Type B pancreatic cell (in vitro differentiated cells): ENCODE measurements around the gene HCFC1. TPM values are rescaled to one million over a fixed set of nuclear protein-coding genes. Genes with fewer than 3 reads are reported as not detected.

ENCODE experiments used
- DNase-seq: peaks from one replicate; pipeline ENCODE4 v3.0.0; 2021; ENCODE audit warnings: mixed read lengths; ENCODE audit not compliant: unreplicated experiment; ENCODE audit errors: extremely low spot score
- H3K27ac Mint-ChIP-seq: 2 replicates; pipeline ENCODE4 v1.8.0; 2021; ENCODE audit warnings: mild to moderate bottlenecking, mixed read lengths
- H3K27me3 Mint-ChIP-seq: 2 replicates; pipeline ENCODE4 v1.8.0; 2021; ENCODE audit warnings: mixed read lengths
- H3K36me3 Mint-ChIP-seq: 2 replicates; pipeline ENCODE4 v1.8.0; 2021; ENCODE audit warnings: mixed read lengths
- H3K4me1 Mint-ChIP-seq: one replicate; pipeline ENCODE4 v1.8.0; 2021; ENCODE audit warnings: mixed read lengths; ENCODE audit not compliant: unreplicated experiment
- H3K4me3 Mint-ChIP-seq: 2 replicates; pipeline ENCODE4 v1.8.0; 2021; ENCODE audit warnings: mild to moderate bottlenecking, mixed read lengths
- H3K9me3 Mint-ChIP-seq: 2 replicates; pipeline ENCODE4 v1.8.0; 2021; ENCODE audit warnings: mixed read lengths
- CTCF ChIP-seq: fragments of 200-600 bp; sonication (generic); conservative IDR thresholded peaks from 2 replicates; pipeline ENCODE4 v1.5.0; 2021; ENCODE audit warnings: antibody characterized with exemption, mild to moderate bottlenecking
- total RNA-seq: library from RNA; stranded (reverse); gene quantifications from 2 replicates; pipeline ENCODE4 v1.2.1, GENCODE V29; 2021; ENCODE audit warnings: low replicate concordance

The HCFC1 gene
- total RNA-seq, 1 donor from 2014 or later = 98.0 TPM

- no peaks in the 10 kb centered on the region for H3K27me3 Mint-ChIP-seq
- H3K4me3 Mint-ChIP-seq = peak overlapping the region; percentile 86
- no peaks in the 10 kb centered on the region for H3K9me3 Mint-ChIP-seq
- H3K36me3 Mint-ChIP-seq = peaks cover 4% of the 10 kb centered on the region
- no peak for TF ChIP-seq CTCF
- H3K4me1 Mint-ChIP-seq = peaks cover 7% of the 10 kb centered on the region
- DNase-seq = no peak
- peak overlapping the region; percentile 91 for H3K27ac Mint-ChIP-seq
Measured at GRCh38 chrX:153927672-153927921, 44.0 kb downstream of the HCFC1 start.

- DNase-seq = no peak
- Mint-ChIP-seq H3K4me1 (peaks cover 7% of the 10 kb centered on the region), H3K4me3 (peak overlapping the region; percentile 86), H3K27ac (peak overlapping the region; percentile 91), H3K9me3 (no peaks in the 10 kb centered on the region), H3K36me3 (peaks cover 4% of the 10 kb centered on the region), H3K27me3 (no peaks in the 10 kb centered on the region)
- no peak for TF ChIP-seq CTCF
Measured at GRCh38 chrX:153926858-153927671, 44.6 kb downstream of the HCFC1 start.

- no peak for TF ChIP-seq CTCF
- Mint-ChIP-seq H3K27ac (no peak overlapping the region), H3K9me3 (no peaks in the 10 kb centered on the region), H3K27me3 (no peaks in the 10 kb centered on the region), H3K4me3 (no peak overlapping the region), H3K4me1 (peaks cover 7% of the 10 kb centered on the region), H3K36me3 (peaks cover 2% of the 10 kb centered on the region)
- no peak for DNase-seq
Measured at GRCh38 chrX:153926552-153926857, 45.1 kb downstream of the HCFC1 start.

- H3K4me3 Mint-ChIP-seq = peak within 1 kb of the TSS; percentile 86
- H3K27ac Mint-ChIP-seq = peak within 1 kb of the TSS; percentile 91
- H3K27me3 Mint-ChIP-seq = no peaks in the 10 kb centered on the region
- H3K4me1 Mint-ChIP-seq = peaks cover 7% of the 10 kb centered on the region
- no peaks in the 10 kb centered on the region for H3K9me3 Mint-ChIP-seq
- H3K36me3 Mint-ChIP-seq = no peaks in the 10 kb centered on the region
- no peak for TF ChIP-seq CTCF
- DNase-seq = no peak
Measured at GRCh38 chrX:153925739-153926551, 45.7 kb downstream of the HCFC1 start, which contains the start of gene ARHGAP4. ARHGAP4 (minus strand) TSS chrX:153926264; CDS start chrX:153926202, 62 bp downstream.

- Mint-ChIP-seq H3K36me3 (no peaks in the 10 kb centered on the region), H3K9me3 (no peaks in the 10 kb centered on the region), H3K27me3 (no peaks in the 10 kb centered on the region), H3K4me1 (peaks cover 7% of the 10 kb centered on the region), H3K4me3 (no peak overlapping the region), H3K27ac (peak overlapping the region; percentile 53)
- TF ChIP-seq CTCF = no peak
- no peak for DNase-seq
Measured at GRCh38 chrX:153925387-153925738, 46.3 kb downstream of the HCFC1 start.
